ENCODE measurements around the gene TRDN.

The TRDN gene

DNA sequence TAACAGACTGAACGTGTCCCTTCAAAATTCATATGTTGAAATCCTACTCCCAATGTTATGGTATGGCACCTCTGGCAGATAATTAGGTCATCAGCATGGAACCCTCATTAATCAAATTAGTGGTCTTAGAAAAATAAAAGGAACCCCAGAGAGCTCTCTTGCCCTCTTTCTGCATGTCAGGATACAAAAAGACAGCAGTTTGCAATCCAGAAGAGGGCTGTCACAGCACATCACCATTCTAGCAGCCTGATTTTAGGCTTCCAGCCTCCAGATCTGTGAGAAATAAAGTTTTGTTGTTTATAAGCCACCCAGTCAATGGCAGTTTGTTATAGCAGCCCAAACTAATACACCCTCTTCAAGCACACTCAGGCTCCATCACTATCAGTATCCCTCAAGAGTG, 292.9 kb downstream of the TRDN start (continued):
- no peak for TF ChIP-seq ZXDB (tag by site-specific recombination; IDR thresholded peaks at IDR 0.05)

GRCh38 chr6:123338394-123338793, 298.4 kb downstream of the TRDN start:
- no peak overlapping the region for H3K4me3 ChIP-seq (ENCODE audit: low read depth, low read length)
- no peak overlapping the region for H3K27ac ChIP-seq (ENCODE audit: extremely low read depth, low read depth, low read length)
- ChIA-PET CTCF (interaction anchor here (1.5 to 1.7 kb wide), 2 partner anchors 10 to 42 kb away, joined by 3 to 4 read pairs; no protein-coding TSS in a partner anchor), POLR2A (interaction anchor here (0.5 kb wide), 1 partner anchor 679 kb away, joined by 3 read pairs; no protein-coding TSS in a partner anchor)
- TF ChIP-seq KLF16 (tag by site-specific recombination; IDR thresholded peaks at IDR 0.05) (no peak), MZF1 (tag by site-specific recombination; IDR thresholded peaks at IDR 0.05; ENCODE audit: borderline replicate concordance) (no peak), ZSCAN23 (tag by site-specific recombination; IDR thresholded peaks at IDR 0.05) (no peak), ZNF311 (tag by site-specific recombination; IDR thresholded peaks at IDR 0.05; ENCODE audit: borderline replicate concordance) (no peak), ZNF202 (tag by site-specific recombination; IDR thresholded peaks at IDR 0.05; ENCODE audit: borderline replicate concordance) (no peak), ZSCAN4 (tag by site-specific recombination; IDR thresholded peaks at IDR 0.05) (no peak), ZNF394 (tag by site-specific recombination; IDR thresholded peaks at IDR 0.05; ENCODE audit: borderline replicate concordance) (no peak), ZNF514 (tag by site-specific recombination; IDR thresholded peaks at IDR 0.05) (no peak), ZNF549 (tag by site-specific recombination; IDR thresholded peaks at IDR 0.05) (no peak), ZFP37 (tag by site-specific recombination; IDR thresholded peaks at IDR 0.05) (no peak), IKZF3 (tag by site-specific recombination; IDR thresholded peaks at IDR 0.05) (no peak), PRDM1 (tag by site-specific recombination; IDR thresholded peaks at IDR 0.05) (no peak)
- no peaks in the 10 kb centered on the region for H3K4me1 ChIP-seq (ENCODE audit: control insufficient read depth, insufficient read depth, low read length)
- no peaks in the 10 kb centered on the region for H3K36me3 ChIP-seq (ENCODE audit: control insufficient read depth in 2 of 2, insufficient read depth in 1 of 2, low read length in 2 of 2)
- H3K9me3 ChIP-seq (ENCODE audit: control insufficient read depth, insufficient read depth, low read depth, low read length) = no peaks in the 10 kb centered on the region

- no peaks in the 10 kb centered on the region for H3K4me1 ChIP-seq (ENCODE audit: control insufficient read depth, insufficient read depth, low read length)
- ChIA-PET CTCF (interaction anchor here (0.6 to 1.5 kb wide), 2 partner anchors 13 to 972 kb away, joined by 3 to 4 read pairs; no protein-coding TSS in a partner anchor), POLR2A (no interaction called here)
- TF ChIP-seq ZNF660 (tag by site-specific recombination; IDR thresholded peaks at IDR 0.05) (peak; percentile 75; the same call in 1 of the 2 replicates), ZSCAN5A (tag by site-specific recombination; IDR thresholded peaks at IDR 0.05) (no peak), ZNF530 (tag by site-specific recombination; IDR thresholded peaks at IDR 0.05; ENCODE audit: low read depth) (no peak), ZNF560 (tag by site-specific recombination; IDR thresholded peaks at IDR 0.05; ENCODE audit: borderline replicate concordance) (no peak), ZNF654 (tag by site-specific recombination; IDR thresholded peaks at IDR 0.05; ENCODE audit: low read depth) (no peak), KLF16 (tag by site-specific recombination; IDR thresholded peaks at IDR 0.05) (no peak), ZNF133 (tag by site-specific recombination; IDR thresholded peaks at IDR 0.05) (no peak), ZNF155 (tag by site-specific recombination; IDR thresholded peaks at IDR 0.05) (no peak), PRDM1 (tag by site-specific recombination; IDR thresholded peaks at IDR 0.05) (peak; percentile 45; the same call in 1 of the 2 replicates), SCRT2 (tag by site-specific recombination; IDR thresholded peaks at IDR 0.05) (no peak), HOXA7 (CRISPR knock-in tag; IDR thresholded peaks at IDR 0.05; ENCODE audit: borderline replicate concordance) (no peak)
- TF ChIP-seq, protein P1, sequence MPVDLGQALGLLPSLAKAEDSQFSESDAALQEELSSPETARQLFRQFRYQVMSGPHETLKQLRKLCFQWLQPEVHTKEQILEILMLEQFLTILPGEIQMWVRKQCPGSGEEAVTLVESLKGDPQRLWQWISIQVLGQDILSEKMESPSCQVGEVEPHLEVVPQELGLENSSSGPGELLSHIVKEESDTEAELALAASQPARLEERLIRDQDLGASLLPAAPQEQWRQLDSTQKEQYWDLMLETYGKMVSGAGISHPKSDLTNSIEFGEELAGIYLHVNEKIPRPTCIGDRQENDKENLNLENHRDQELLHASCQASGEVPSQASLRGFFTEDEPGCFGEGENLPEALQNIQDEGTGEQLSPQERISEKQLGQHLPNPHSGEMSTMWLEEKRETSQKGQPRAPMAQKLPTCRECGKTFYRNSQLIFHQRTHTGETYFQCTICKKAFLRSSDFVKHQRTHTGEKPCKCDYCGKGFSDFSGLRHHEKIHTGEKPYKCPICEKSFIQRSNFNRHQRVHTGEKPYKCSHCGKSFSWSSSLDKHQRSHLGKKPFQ (tag by site-specific recombination; IDR thresholded peaks at IDR 0.05) = no peak
- TF ChIP-seq, protein P2, sequence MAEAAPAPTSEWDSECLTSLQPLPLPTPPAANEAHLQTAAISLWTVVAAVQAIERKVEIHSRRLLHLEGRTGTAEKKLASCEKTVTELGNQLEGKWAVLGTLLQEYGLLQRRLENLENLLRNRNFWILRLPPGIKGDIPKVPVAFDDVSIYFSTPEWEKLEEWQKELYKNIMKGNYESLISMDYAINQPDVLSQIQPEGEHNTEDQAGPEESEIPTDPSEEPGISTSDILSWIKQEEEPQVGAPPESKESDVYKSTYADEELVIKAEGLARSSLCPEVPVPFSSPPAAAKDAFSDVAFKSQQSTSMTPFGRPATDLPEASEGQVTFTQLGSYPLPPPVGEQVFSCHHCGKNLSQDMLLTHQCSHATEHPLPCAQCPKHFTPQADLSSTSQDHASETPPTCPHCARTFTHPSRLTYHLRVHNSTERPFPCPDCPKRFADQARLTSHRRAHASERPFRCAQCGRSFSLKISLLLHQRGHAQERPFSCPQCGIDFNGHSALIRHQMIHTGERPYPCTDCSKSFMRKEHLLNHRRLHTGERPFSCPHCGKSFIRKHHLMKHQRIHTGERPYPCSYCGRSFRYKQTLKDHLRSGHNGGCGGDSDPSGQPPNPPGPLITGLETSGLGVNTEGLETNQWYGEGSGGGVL (tag by site-specific recombination; IDR thresholded peaks at IDR 0.05) = 0 out of 2 replicates have a peak, but pooled peaks have one; percentile 13
- no peaks in the 10 kb centered on the region for H3K36me3 ChIP-seq (ENCODE audit: control insufficient read depth in 2 of 2, insufficient read depth in 1 of 2, low read length in 2 of 2)
- no peak overlapping the region for H3K4me3 ChIP-seq (ENCODE audit: low read depth, low read length)
- H3K27ac ChIP-seq (ENCODE audit: extremely low read depth, low read depth, low read length) = no peak overlapping the region
- H3K9me3 ChIP-seq (ENCODE audit: control insufficient read depth, insufficient read depth, low read depth, low read length) = no peaks in the 10 kb centered on the region
Measured at GRCh38 chr6:123333000-123333756, 303.6 kb downstream of the TRDN start.

All from HEK293 (cell line).